Chondrocyte (in vitro differentiated cells): ENCODE measurements around the gene SLC9A3. TPM values are rescaled to one million over a fixed set of nuclear protein-coding genes. Genes with fewer than 3 reads are reported as not detected.

Experiments
- microRNA-seq: library from miRNA; unstranded; fragments of <30 nt; microRNA quantifications from one replicate; pipeline ENCODE4 v1.2.0, GENCODE V29; 2020; ENCODE audit warnings: borderline number of aligned reads
- total RNA-seq: library from RNA; stranded (reverse); gene quantifications from 3 replicates; pipeline ENCODE4 v1.2.1, GENCODE V29; 2021

SLC9A3 gene
- total RNA-seq, 1 donor from 2014 or later, result 0.95 TPM

Small RNA genes lying within 50 kb of the gene (microRNA-seq; reads per million reads assigned to microRNA genes)
- gene MIR4456, result not detected

Other genes starting within 250 kb of the SLC9A3 start
- gene AHRR, start 202.7 kb downstream of the SLC9A3 start, total RNA-seq, result 9.3 to 17.3 TPM (median 13.4 TPM) in 3 replicates
- gene EXOC3, start 81.3 kb downstream of the SLC9A3 start, total RNA-seq, result 39.4 to 58.1 TPM (median 43.3 TPM) in 3 replicates
- 2.7 to 4.5 TPM (median 3.3 TPM) in 3 replicates for gene CEP72, start 87.9 kb upstream of the SLC9A3 start, total RNA-seq
- 0.07 to 0.70 TPM (median 0.56 TPM) in 3 replicates for gene TPPP, start 168.9 kb upstream of the SLC9A3 start, total RNA-seq